22Rv1 (cell line): Measurements from ENCODE around the gene FARS2.

Source experiments
- H3K27ac ChIP-seq: fragments of 450-650 bp; 2 replicates; pipeline ENCODE4 v1.5.1; 2017
- ZFX ChIP-seq: fragments of 450-650 bp; IDR thresholded peaks from 2 replicates; pipeline ENCODE4 v1.6.1; 2017; ENCODE audit warnings: antibody characterized with exemption, borderline replicate concordance
- TF ChIP-seq, protein P1 (sequence below): fragments of 450-650 bp; IDR thresholded peaks from 2 replicates; pipeline ENCODE4 v1.5.1; 2017; ENCODE audit warnings: mild to moderate bottlenecking

Gene FARS2

GRCh38 chr6:5809450-5809849, 548.1 kb downstream of the FARS2 start:
- TF ChIP-seq, protein P1, sequence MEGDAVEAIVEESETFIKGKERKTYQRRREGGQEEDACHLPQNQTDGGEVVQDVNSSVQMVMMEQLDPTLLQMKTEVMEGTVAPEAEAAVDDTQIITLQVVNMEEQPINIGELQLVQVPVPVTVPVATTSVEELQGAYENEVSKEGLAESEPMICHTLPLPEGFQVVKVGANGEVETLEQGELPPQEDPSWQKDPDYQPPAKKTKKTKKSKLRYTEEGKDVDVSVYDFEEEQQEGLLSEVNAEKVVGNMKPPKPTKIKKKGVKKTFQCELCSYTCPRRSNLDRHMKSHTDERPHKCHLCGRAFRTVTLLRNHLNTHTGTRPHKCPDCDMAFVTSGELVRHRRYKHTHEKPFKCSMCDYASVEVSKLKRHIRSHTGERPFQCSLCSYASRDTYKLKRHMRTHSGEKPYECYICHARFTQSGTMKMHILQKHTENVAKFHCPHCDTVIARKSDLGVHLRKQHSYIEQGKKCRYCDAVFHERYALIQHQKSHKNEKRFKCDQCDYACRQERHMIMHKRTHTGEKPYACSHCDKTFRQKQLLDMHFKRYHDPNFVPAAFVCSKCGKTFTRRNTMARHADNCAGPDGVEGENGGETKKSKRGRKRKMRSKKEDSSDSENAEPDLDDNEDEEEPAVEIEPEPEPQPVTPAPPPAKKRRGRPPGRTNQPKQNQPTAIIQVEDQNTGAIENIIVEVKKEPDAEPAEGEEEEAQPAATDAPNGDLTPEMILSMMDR: no peak
- no peak for TF ChIP-seq ZFX
- no peak overlapping the region for H3K27ac ChIP-seq

GRCh38 chr6:5811997-5812396, 550.7 kb downstream of the FARS2 start:
- no peak overlapping the region for H3K27ac ChIP-seq

GRCh38 chr6:5813625-5814027, 552.3 kb downstream of the FARS2 start:
- TF ChIP-seq, protein P1: no peak
- no peak for TF ChIP-seq ZFX
- H3K27ac ChIP-seq: no peak overlapping the region

More at GRCh38 chr6:5811997-5812396, 550.7 kb downstream of the FARS2 start:
- TF ChIP-seq, protein P1: no peak
- TF ChIP-seq ZFX: no peak

DNA sequence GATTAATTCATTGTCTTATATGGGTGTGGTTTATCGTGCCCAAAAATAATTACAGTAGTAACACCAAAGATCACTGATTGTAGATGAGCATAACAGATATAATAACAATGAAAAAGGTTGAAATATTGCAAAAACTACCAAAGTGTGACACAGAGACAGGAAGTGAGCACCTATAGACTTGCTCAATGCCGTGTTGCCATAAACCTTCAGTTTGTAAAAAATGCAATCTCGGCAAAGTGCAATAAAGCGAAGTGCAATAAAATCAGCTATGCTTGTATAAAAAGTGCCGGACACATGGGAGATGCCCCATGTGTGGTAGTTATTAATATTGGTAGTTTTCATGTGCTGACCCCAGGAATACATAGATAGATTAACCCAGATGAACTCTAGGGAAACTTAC, 552.8 kb downstream of the FARS2 start:
- H3K27ac ChIP-seq: no peak overlapping the region

DNA sequence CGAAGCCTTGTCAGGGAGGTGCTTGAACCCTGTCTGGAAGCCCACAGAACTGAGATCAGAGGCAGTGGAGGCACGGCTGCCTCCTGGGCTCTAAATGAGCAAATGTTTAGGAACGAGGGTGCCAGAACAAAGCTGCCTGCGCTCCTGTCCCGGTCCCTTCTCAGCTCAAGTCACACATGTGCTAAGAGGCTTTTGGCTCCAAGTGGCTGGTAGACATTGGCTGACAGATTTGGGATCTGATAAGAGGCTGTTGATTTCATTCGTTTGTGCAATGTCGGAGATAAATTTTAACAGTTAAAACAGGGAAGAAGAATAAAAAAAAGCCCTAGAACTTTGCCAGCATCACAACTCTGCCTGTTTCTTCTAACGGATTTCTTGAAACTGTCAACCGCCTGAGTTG, 553.6 kb downstream of the FARS2 start:
- H3K27ac ChIP-seq: no peak overlapping the region
- TF ChIP-seq, protein P1: no peak
- TF ChIP-seq ZFX: no peak

More for the DNA sequence above, 552.8 kb downstream of the FARS2 start:
- TF ChIP-seq ZFX: no peak
- TF ChIP-seq, protein P1: no peak

GRCh38 chr6:5817869-5818268, 556.6 kb downstream of the FARS2 start:
- TF ChIP-seq ZFX: no peak
- TF ChIP-seq, protein P1: no peak
- no peak overlapping the region for H3K27ac ChIP-seq

DNA sequence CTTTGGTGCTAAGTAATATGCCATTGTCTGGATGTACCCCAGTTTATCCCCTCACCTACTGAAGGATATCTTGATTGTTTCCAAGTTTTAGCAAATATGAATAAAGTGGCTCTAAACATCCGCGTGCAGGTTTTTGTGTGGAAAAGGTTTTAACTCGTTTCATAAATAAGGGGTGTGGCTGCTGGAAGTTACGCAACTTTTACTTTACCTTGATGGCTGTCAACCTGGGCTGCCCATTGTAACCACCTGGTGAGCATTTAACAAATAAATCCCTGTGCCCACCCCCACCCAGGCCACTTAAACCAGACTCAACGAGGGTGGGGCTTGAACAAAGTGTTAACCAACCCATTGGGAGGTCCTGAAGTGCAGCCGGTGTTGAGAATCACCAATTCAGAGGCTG, 557.6 kb downstream of the FARS2 start:
- no peak overlapping the region for H3K27ac ChIP-seq
- no peak for TF ChIP-seq ZFX
- TF ChIP-seq, protein P1: no peak
